ENCODE measurements around the gene PREB. TPM values are rescaled to one million over a fixed set of nuclear protein-coding genes. Genes with fewer than 3 reads are reported as not detected.
"Not testable (repeated sequence)": the region's sequence is repeated elsewhere in the genome, so short reads cannot be mapped to it uniquely, and the experiment has no call there.

Gene PREB
- total RNA-seq, 1 donor from 2014 or later = 97.1 TPM

GRCh38 chr2:27115519-27115918, 18.9 kb downstream of the PREB start:
- Mint-ChIP-seq H3K4me3 (no peak overlapping the region), H3K27me3 (ENCODE audit: insufficient read depth) (peaks cover 25% of the 10 kb centered on the region), H3K4me1 (ENCODE audit: low read depth) (peaks cover 11% of the 10 kb centered on the region), H3K36me3 (ENCODE audit: low read depth) (no peaks in the 10 kb centered on the region), H3K9me3 (no peaks in the 10 kb centered on the region), H3K27ac (no peak overlapping the region)
- intact Hi-C loops (cut with micrococcal nuclease) = no loop called here
- no peak for DNase-seq (ENCODE audit: low spot score)

GRCh38 chr2:27111392-27112078, 22.9 kb downstream of the PREB start:
- H3K4me3 Mint-ChIP-seq; H3K36me3 Mint-ChIP-seq (ENCODE audit: low read depth); H3K27me3 Mint-ChIP-seq (ENCODE audit: insufficient read depth); H3K4me1 Mint-ChIP-seq (ENCODE audit: low read depth); H3K9me3 Mint-ChIP-seq; intact Hi-C loops (cut with micrococcal nuclease); DNase-seq (ENCODE audit: low spot score); H3K27ac Mint-ChIP-seq: not testable (repeated sequence)

- H3K4me1 Mint-ChIP-seq (ENCODE audit: low read depth); H3K4me3 Mint-ChIP-seq; intact Hi-C loops (cut with micrococcal nuclease); H3K36me3 Mint-ChIP-seq (ENCODE audit: low read depth); DNase-seq (ENCODE audit: low spot score); H3K27ac Mint-ChIP-seq; H3K27me3 Mint-ChIP-seq (ENCODE audit: insufficient read depth); H3K9me3 Mint-ChIP-seq: not testable (repeated sequence)
Observed at GRCh38 chr2:27110603-27111352, 23.7 kb downstream of the PREB start.

DNA sequence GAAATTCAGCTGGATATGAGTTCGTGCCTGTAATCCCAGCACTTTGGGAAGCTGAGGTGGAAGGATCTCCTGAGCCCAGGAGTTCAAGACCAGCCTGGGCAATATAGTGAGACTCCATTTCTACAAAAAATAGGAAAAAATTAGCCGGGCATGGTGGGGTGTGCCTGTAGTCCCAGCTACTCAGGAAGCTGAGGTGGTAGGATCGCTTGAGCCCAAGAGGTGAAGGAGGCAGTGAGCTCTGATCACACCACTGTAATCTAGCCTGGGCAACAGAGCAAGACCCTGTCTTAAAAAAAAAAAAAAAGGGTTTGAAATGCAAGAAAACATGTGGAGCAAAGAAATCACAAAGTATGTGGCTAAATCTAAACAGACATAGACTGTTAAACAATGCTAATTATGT, 25.4 kb downstream of the PREB start:
- intact Hi-C loops (cut with micrococcal nuclease) = no loop called here
- no peaks in the 10 kb centered on the region for H3K36me3 Mint-ChIP-seq (ENCODE audit: low read depth)
- no peak for DNase-seq (ENCODE audit: low spot score)
- no peak overlapping the region for H3K4me3 Mint-ChIP-seq
- no peaks in the 10 kb centered on the region for H3K4me1 Mint-ChIP-seq (ENCODE audit: low read depth)
- no peak overlapping the region for H3K27ac Mint-ChIP-seq
- peaks cover 9% of the 10 kb centered on the region for H3K27me3 Mint-ChIP-seq (ENCODE audit: insufficient read depth)
- no peaks in the 10 kb centered on the region for H3K9me3 Mint-ChIP-seq

GRCh38 chr2:27108221-27108620, 26.2 kb downstream of the PREB start:
- H3K9me3 Mint-ChIP-seq = no peaks in the 10 kb centered on the region
- no peaks in the 10 kb centered on the region for H3K4me1 Mint-ChIP-seq (ENCODE audit: low read depth)
- no peak overlapping the region for H3K27ac Mint-ChIP-seq
- intact Hi-C loops (cut with micrococcal nuclease) = no loop called here
- DNase-seq (ENCODE audit: low spot score) = no peak
- peaks cover 9% of the 10 kb centered on the region for H3K27me3 Mint-ChIP-seq (ENCODE audit: insufficient read depth)
- H3K4me3 Mint-ChIP-seq = no peak overlapping the region
- no peaks in the 10 kb centered on the region for H3K36me3 Mint-ChIP-seq (ENCODE audit: low read depth)

GRCh38 chr2:27105981-27106380, 28.5 kb downstream of the PREB start:
- Mint-ChIP-seq H3K27ac (no peak overlapping the region), H3K4me3 (no peak overlapping the region), H3K9me3 (no peaks in the 10 kb centered on the region), H3K4me1 (ENCODE audit: low read depth) (no peaks in the 10 kb centered on the region), H3K36me3 (ENCODE audit: low read depth) (no peaks in the 10 kb centered on the region), H3K27me3 (ENCODE audit: insufficient read depth) (peaks cover 7% of the 10 kb centered on the region)
- DNase-seq (ENCODE audit: low spot score) = no peak
- intact Hi-C loops (cut with micrococcal nuclease) = no loop called here

DNA sequence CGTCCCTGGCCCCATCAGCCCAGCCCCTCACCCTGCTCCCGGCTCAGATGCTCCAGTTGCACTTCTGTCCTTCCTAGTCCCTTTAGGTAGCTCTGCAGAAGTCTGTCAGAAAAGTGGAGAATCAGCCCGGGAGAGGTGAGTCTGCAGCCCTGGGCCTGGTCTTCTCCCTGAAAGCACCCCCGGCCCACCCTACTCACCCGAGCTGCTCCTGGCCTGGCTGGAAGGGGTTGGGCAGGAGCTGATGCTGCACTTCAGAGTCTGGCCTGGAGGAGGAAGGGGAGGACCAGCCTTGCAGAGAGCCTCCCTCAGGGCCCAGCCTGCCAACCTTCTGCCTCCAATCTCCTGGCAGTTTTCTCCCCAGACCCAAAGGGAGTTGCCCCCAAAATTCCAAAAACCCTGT, 32.1 kb downstream of the PREB start:
- no peaks in the 10 kb centered on the region for H3K36me3 Mint-ChIP-seq (ENCODE audit: low read depth)
- no peaks in the 10 kb centered on the region for H3K9me3 Mint-ChIP-seq
- H3K27ac Mint-ChIP-seq = no peak overlapping the region
- H3K4me1 Mint-ChIP-seq (ENCODE audit: low read depth) = no peaks in the 10 kb centered on the region
- DNase-seq (ENCODE audit: low spot score) = no peak
- no peak overlapping the region for H3K4me3 Mint-ChIP-seq
- intact Hi-C loops (cut with micrococcal nuclease) = no loop called here
- peaks cover 2% of the 10 kb centered on the region for H3K27me3 Mint-ChIP-seq (ENCODE audit: insufficient read depth)

DNA sequence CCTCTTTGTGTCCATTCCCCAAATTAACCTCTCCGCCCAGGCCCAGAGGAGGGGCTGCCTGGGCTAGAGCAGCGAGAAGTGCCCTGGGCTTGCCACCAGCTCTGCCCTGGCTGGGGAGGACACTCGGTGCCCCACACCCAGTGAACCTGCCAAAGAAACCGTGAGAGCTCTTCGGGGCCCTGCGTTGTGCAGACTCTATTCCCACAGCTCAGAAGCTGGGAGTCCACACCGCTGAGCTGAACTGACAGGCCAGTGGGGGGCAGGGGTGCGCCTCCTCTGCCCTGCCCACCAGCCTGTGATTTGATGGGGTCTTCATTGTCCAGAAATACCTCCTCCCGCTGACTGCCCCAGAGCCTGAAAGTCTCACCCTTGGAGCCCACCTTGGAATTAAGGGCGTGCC, 34.4 kb downstream of the PREB start:
- no peak for DNase-seq (ENCODE audit: low spot score)
- intact Hi-C loops (cut with micrococcal nuclease) = no loop called here
- Mint-ChIP-seq H3K27me3 (ENCODE audit: insufficient read depth) (peaks cover under 1% of the 10 kb centered on the region), H3K9me3 (no peaks in the 10 kb centered on the region), H3K4me1 (ENCODE audit: low read depth) (peaks cover 16% of the 10 kb centered on the region), H3K36me3 (ENCODE audit: low read depth) (no peaks in the 10 kb centered on the region), H3K27ac (no peak overlapping the region), H3K4me3 (no peak overlapping the region)

GRCh38 chr2:27099334-27099955, 35.0 kb downstream of the PREB start:
- Mint-ChIP-seq H3K36me3 (ENCODE audit: low read depth) (no peaks in the 10 kb centered on the region), H3K27me3 (ENCODE audit: insufficient read depth) (no peaks in the 10 kb centered on the region), H3K4me1 (ENCODE audit: low read depth) (peaks cover 16% of the 10 kb centered on the region), H3K4me3 (no peak overlapping the region), H3K9me3 (no peaks in the 10 kb centered on the region), H3K27ac (no peak overlapping the region)
- DNase-seq (ENCODE audit: low spot score) = no peak
- intact Hi-C loops (cut with micrococcal nuclease) = no loop called here

- Mint-ChIP-seq H3K9me3 (no peaks in the 10 kb centered on the region), H3K4me3 (no peak overlapping the region), H3K4me1 (ENCODE audit: low read depth) (peaks cover 16% of the 10 kb centered on the region), H3K27ac (no peak overlapping the region), H3K36me3 (ENCODE audit: low read depth) (no peaks in the 10 kb centered on the region), H3K27me3 (ENCODE audit: insufficient read depth) (no peaks in the 10 kb centered on the region)
- intact Hi-C loops (cut with micrococcal nuclease) = no loop called here
- no peak for DNase-seq (ENCODE audit: low spot score)
Observed at GRCh38 chr2:27097341-27097740, 37.1 kb downstream of the PREB start.

DNA sequence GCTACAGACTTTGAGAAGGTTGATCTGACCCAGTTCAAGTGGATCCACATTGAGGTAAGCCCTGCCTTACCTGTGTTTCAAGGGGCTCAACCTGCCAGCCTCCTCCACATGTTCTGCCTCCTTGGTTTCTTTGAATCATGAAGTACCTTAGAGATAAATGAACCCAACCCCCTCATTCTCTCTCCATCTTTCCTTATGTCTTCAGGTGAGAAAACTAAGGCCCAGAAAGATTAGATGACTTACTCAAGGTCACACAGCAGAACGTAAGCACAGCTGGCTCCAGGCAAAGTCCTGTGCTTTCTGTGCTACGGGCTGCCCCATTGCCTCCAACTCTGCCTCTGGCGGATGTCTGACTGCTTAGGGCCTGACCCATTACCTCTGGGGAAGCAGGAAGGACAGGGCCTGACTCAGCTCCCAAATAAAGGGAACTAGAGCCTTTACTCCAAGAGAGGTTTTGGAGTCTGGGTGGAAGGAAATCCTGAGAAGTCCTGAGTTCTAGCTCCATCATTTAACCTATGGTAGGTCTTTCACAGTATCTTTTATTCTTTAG, 37.6 kb downstream of the PREB start:
- Mint-ChIP-seq H3K27ac (no peak overlapping the region), H3K9me3 (no peaks in the 10 kb centered on the region), H3K4me1 (ENCODE audit: low read depth) (peaks cover 16% of the 10 kb centered on the region), H3K27me3 (ENCODE audit: insufficient read depth) (no peaks in the 10 kb centered on the region), H3K36me3 (ENCODE audit: low read depth) (no peaks in the 10 kb centered on the region), H3K4me3 (no peak overlapping the region)
- intact Hi-C loops (cut with micrococcal nuclease) = loop anchor here (1.0 kb wide), 2 partner anchors 10 to 16 kb away; no protein-coding TSS in a partner anchor
- no peak for DNase-seq (ENCODE audit: low spot score)

- peak; percentile 32 for DNase-seq (ENCODE audit: low spot score)
- peak overlapping the region; percentile 37 for H3K4me3 Mint-ChIP-seq
- H3K9me3 Mint-ChIP-seq = no peaks in the 10 kb centered on the region
- no peaks in the 10 kb centered on the region for H3K27me3 Mint-ChIP-seq (ENCODE audit: insufficient read depth)
- H3K4me1 Mint-ChIP-seq (ENCODE audit: low read depth) = peaks cover 16% of the 10 kb centered on the region
- H3K36me3 Mint-ChIP-seq (ENCODE audit: low read depth) = no peaks in the 10 kb centered on the region
- intact Hi-C loops (cut with micrococcal nuclease) = loop anchor here (1.0 kb wide), 2 partner anchors 9 to 15 kb away; no protein-coding TSS in a partner anchor
- no peak overlapping the region for H3K27ac Mint-ChIP-seq
Observed at GRCh38 chr2:27095745-27096651, 38.4 kb downstream of the PREB start.
